ENCODE results near the gene OOEP. TPM values are rescaled to one million over a fixed set of nuclear protein-coding genes. Genes with fewer than 3 reads are reported as not detected.

OOEP gene
- total RNA-seq (ENCODE audit: unreplicated experiment) = not detected
- long read RNA-seq = 0 reads

DNA sequence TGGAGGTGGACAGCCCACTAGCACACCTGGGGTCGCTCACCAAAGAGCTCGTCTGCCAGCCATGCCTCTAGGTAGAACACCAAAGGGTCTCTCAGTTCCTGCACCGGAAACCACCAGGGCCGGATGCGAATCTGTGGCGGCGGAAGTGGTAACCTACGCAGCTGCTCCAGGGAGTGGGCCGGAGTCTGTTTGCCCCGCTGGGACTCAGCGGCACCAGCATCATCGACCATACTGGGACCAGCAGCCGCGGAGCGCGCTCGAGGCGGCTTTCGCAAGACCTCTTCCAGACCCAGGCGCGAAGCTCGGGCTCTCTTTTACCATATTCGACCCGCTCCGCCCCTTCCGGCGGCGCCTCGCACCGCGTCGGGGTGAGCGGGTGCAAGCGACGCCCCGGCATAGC, at the start of gene OOEP:
Gene OOEP (minus strand): TSS at position 335 of the 400 bp plus-strand sequence. CDS start 105 bp downstream, at position 230.
- TF ChIP-seq, protein P1, sequence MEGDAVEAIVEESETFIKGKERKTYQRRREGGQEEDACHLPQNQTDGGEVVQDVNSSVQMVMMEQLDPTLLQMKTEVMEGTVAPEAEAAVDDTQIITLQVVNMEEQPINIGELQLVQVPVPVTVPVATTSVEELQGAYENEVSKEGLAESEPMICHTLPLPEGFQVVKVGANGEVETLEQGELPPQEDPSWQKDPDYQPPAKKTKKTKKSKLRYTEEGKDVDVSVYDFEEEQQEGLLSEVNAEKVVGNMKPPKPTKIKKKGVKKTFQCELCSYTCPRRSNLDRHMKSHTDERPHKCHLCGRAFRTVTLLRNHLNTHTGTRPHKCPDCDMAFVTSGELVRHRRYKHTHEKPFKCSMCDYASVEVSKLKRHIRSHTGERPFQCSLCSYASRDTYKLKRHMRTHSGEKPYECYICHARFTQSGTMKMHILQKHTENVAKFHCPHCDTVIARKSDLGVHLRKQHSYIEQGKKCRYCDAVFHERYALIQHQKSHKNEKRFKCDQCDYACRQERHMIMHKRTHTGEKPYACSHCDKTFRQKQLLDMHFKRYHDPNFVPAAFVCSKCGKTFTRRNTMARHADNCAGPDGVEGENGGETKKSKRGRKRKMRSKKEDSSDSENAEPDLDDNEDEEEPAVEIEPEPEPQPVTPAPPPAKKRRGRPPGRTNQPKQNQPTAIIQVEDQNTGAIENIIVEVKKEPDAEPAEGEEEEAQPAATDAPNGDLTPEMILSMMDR (IDR thresholded peaks at IDR 0.05; ENCODE audit: unreplicated experiment) = no peak
- Mint-ChIP-seq H3K9me3 (ENCODE audit: unreplicated experiment) (no peaks in the 10 kb centered on the region), H3K4me3 (ENCODE audit: unreplicated experiment) (no peak within 1 kb of the TSS), H3K27me3 (ENCODE audit: unreplicated experiment) (peaks cover 4% of the 10 kb centered on the region), H3K36me3 (ENCODE audit: low read depth, unreplicated experiment) (no peaks in the 10 kb centered on the region), H3K4me1 (ENCODE audit: unreplicated experiment) (no peaks in the 10 kb centered on the region), H3K27ac (ENCODE audit: unreplicated experiment) (no peak within 1 kb of the TSS)
- DNase-seq (ENCODE audit: low spot score) = no peak

- TF ChIP-seq, protein P1 (IDR thresholded peaks at IDR 0.05; ENCODE audit: unreplicated experiment) = no peak
- DNase-seq (ENCODE audit: low spot score) = no peak
- H3K27ac Mint-ChIP-seq (ENCODE audit: unreplicated experiment) = no peak overlapping the region
- no peak overlapping the region for H3K4me3 Mint-ChIP-seq (ENCODE audit: unreplicated experiment)
- H3K9me3 Mint-ChIP-seq (ENCODE audit: unreplicated experiment) = no peaks in the 10 kb centered on the region
- H3K36me3 Mint-ChIP-seq (ENCODE audit: low read depth, unreplicated experiment) = no peaks in the 10 kb centered on the region
- H3K27me3 Mint-ChIP-seq (ENCODE audit: unreplicated experiment) = no peaks in the 10 kb centered on the region
- H3K4me1 Mint-ChIP-seq (ENCODE audit: unreplicated experiment) = peaks cover 4% of the 10 kb centered on the region
Observed at GRCh38 chr6:73418081-73418741, 48.5 kb upstream of the OOEP start.

DNA sequence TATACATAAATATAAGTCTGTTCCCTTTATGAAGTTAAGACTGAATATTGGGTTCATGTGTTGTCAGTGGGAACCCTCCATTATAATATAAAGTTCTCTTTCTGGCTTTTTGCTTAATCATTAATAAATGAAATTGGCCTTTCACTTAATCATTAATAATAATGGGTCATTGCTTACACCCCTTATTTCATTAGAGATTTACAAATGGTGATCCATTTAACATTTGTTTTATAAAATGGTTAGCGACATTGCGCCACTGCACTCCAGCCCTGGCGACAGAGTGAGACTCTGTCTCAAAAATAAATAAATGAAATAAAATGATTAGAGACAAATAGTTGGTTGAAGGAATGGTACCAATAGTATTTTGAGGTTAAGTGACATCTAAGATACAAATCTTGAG, 43.4 kb upstream of the OOEP start:
- no peak overlapping the region for H3K4me3 Mint-ChIP-seq (ENCODE audit: unreplicated experiment)
- H3K27ac Mint-ChIP-seq (ENCODE audit: unreplicated experiment) = no peak overlapping the region
- H3K4me1 Mint-ChIP-seq (ENCODE audit: unreplicated experiment) = peaks cover under 1% of the 10 kb centered on the region
- DNase-seq (ENCODE audit: low spot score) = no peak
- no peaks in the 10 kb centered on the region for H3K9me3 Mint-ChIP-seq (ENCODE audit: unreplicated experiment)
- no peaks in the 10 kb centered on the region for H3K36me3 Mint-ChIP-seq (ENCODE audit: low read depth, unreplicated experiment)
- no peaks in the 10 kb centered on the region for H3K27me3 Mint-ChIP-seq (ENCODE audit: unreplicated experiment)
- TF ChIP-seq, protein P1 (IDR thresholded peaks at IDR 0.05; ENCODE audit: unreplicated experiment) = no peak

GRCh38 chr6:73409395-73409794, 39.7 kb upstream of the OOEP start:
- Mint-ChIP-seq H3K4me1 (ENCODE audit: unreplicated experiment) (no peaks in the 10 kb centered on the region), H3K27me3 (ENCODE audit: unreplicated experiment) (no peaks in the 10 kb centered on the region)
- no peak for DNase-seq (ENCODE audit: low spot score)

GRCh38 chr6:73400656-73401055, 31.0 kb upstream of the OOEP start:
- TF ChIP-seq, protein P1 (IDR thresholded peaks at IDR 0.05; ENCODE audit: unreplicated experiment) = no peak
- H3K27me3 Mint-ChIP-seq (ENCODE audit: unreplicated experiment) = no peaks in the 10 kb centered on the region
- no peak overlapping the region for H3K27ac Mint-ChIP-seq (ENCODE audit: unreplicated experiment)
- H3K4me1 Mint-ChIP-seq (ENCODE audit: unreplicated experiment) = peaks cover 3% of the 10 kb centered on the region
- H3K4me3 Mint-ChIP-seq (ENCODE audit: unreplicated experiment) = no peak overlapping the region
- DNase-seq (ENCODE audit: low spot score) = no peak
- H3K9me3 Mint-ChIP-seq (ENCODE audit: unreplicated experiment) = no peaks in the 10 kb centered on the region
- no peaks in the 10 kb centered on the region for H3K36me3 Mint-ChIP-seq (ENCODE audit: low read depth, unreplicated experiment)

More at GRCh38 chr6:73409395-73409794, 39.7 kb upstream of the OOEP start:
- Mint-ChIP-seq H3K27ac (ENCODE audit: unreplicated experiment) (no peak overlapping the region), H3K4me3 (ENCODE audit: unreplicated experiment) (no peak overlapping the region), H3K36me3 (ENCODE audit: low read depth, unreplicated experiment) (no peaks in the 10 kb centered on the region), H3K9me3 (ENCODE audit: unreplicated experiment) (no peaks in the 10 kb centered on the region)
- TF ChIP-seq, protein P1 (IDR thresholded peaks at IDR 0.05; ENCODE audit: unreplicated experiment) = no peak

Data from endothelial cell (in vitro differentiated cells).